Left renal pelvis (tissue), 4 donors: ENCODE data around the gene ZBTB20. TPM values are rescaled to one million over a fixed set of nuclear protein-coding genes. Genes with fewer than 3 reads are reported as not detected.

ENCODE experiments used
- DNase-seq, 4 donors: peaks; one replicate each; pipeline ENCODE4 v3.0.0-alpha.2; 2013; ENCODE audit warnings: low read depth in 4 of 4, low spot score in 3 of 4
- polyA plus RNA-seq, 4 donors: library from polyadenylated mRNA; unstranded; fragments of 120-200 nt; gene quantifications; one replicate each; pipeline ENCODE4 v1.2.1, GENCODE V29; 2013; ENCODE audit not compliant: insufficient read length in 4 of 4

ZBTB20 gene
- polyA plus RNA-seq, 4 donors, result 4.8 to 6.6 (median 5.4) TPM

DNA sequence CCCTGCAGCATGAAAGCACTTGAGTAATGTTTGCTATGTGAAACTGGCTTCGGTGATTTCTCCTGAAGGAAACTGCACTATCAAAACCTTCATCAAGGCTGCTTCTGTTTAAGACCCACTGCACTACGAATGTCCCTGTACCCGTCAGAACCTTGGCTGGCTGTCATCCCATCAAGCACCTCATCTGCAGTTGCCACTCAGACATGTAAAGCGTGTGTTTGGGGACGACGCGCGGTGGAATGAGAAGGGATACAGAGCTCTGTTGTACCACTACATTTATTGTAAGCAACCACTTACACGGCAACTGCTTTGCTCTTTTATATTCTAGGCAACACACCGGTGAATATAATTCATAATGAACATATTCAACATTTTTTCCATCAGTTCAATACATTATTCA, 705.7 kb downstream of the ZBTB20 start:
- no peak for DNase-seq

DNA sequence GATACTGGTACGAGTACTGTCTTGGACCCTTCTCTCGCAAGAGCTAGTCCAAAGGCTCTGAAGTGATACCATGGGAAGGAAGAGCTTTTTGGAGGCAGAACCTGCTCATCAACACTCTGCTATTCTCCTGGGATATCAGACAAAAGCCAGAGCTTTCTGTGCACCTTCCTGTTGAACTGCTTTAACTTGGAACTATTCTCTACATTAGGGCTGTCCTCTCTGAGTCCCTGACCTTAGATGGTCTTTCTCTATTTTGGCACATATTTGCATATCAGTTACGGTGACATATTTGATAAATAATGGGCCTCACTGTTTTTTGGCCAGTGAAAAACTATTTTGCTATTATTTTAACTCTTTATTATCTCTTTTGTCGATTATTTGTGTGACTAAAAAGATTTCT, 706.4 kb downstream of the ZBTB20 start:
- no peak for DNase-seq

DNA sequence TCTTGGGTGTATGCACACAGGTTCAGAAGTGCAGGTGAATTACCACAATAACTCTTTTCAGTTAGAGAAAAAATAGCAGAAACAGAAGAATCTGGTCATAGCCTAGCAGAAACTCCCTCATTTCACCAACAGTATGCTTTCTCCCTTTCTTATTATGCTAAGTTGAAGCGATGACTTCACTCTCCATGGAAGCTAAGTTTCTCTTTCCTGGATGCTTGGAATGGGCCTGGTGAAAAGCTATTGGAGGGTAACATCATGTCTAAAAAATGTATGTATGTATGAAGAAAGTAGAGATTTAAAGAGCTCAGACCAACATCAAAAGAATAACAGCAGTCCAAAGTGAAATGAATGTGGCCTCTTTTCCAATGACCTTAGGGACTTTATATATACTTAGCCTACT, 707.8 kb downstream of the ZBTB20 start:
- no peak for DNase-seq

- no peak for DNase-seq
These were observed 709.2 kb downstream of the ZBTB20 start for GRCh38 chr3:114437897-114438296.

DNA sequence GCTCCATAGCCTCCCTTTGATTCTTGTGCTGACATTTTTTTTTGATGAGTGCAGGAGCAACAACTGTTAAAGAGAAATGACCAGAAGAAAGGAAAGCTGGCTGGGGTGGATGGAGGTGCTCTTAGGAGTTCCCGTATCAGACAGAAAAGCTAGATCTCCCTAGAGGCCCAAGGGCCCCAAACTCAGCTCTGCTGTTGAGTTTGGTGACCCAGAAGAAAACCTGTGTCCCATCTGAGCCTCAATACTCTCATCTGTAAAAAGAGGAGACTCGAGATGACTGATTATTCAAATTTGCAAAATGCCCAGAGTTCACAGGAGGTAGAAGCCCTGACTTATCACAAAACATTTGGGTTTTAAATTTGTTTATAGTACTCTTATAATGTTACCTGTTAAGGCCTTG, 710.9 kb downstream of the ZBTB20 start:
- DNase-seq, result no peak

DNA sequence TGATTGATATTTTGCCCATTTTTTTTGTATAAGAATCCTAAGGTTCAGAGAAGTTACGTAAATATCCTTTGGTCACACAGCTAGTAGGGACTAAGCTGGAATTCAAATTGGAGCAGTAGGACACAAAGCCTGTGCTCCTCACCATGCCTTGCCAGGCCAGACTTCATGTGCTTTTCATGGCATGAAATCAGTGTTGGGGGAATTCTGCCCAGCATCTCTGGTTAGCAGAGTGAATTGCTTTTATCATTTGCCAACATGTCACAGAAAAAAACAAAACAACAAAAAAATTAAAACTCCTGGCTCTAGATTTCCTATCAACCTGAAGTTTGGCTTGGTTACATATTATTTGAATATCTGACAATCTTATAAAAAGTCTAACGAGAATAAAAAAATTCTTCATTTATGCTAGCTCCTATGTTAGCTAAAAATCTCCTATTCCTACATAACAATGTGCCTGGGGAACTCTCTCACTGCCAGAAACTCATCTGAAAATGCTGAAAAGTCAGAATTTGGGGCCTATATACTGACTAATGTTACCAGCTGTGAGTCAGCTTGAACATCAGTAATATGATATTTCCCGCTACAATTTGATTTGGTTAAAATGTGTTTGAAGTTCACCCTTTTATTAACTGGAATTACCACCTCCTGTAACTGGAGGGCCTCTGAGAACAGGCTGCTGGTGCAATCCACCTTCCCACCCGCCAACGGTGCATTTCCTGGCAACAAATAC, 711.5 kb downstream of the ZBTB20 start:
- no peak for DNase-seq

DNA sequence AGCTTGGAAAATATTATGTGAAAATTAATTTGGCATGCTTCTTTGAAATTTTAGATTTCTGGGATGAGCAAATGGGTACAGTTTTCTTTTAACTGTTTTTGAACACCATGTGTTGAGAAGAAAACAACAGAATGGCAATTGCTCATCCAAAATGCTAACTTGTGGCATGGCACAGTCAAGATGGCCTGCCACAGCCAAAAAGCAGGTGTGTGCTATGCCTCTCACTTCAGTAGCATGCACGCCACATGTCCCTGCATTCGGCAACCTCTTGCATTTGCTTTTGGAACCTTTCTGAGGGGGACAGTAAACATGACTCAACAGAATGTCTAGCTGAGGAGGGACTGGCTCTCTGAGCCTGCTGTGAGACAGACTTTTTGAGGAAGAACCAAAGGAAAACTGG, 714.8 kb downstream of the ZBTB20 start:
- DNase-seq, result no peak

DNA sequence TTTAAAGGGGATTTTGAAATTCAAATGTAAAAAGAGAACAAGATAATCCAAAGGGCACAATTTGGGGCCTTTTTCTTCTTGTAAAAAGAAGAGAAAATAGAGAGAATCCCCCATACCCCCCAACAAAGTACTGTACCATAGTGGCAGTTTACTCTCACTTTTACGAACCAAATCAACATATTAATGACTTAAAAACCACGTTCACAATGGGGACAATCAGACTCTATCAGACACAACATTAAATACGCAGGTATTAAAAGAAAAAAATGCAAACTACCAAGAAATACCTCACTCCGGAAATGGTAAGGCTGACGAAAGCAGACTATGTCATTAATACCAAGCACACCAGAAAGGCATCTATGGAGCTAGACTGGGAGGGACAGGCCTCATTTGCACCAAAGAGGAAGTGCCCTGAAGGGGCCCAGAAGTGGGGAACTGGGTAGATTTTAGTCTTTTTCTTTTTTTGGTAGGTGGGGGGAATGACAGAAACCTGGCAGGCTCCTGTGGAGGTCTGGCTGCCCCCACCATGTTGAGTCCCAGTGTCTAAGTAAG, 719.0 kb downstream of the ZBTB20 start:
- no peak for DNase-seq

GRCh38 chr3:114427285-114428043, 719.6 kb downstream of the ZBTB20 start:
- no peak for DNase-seq

DNA sequence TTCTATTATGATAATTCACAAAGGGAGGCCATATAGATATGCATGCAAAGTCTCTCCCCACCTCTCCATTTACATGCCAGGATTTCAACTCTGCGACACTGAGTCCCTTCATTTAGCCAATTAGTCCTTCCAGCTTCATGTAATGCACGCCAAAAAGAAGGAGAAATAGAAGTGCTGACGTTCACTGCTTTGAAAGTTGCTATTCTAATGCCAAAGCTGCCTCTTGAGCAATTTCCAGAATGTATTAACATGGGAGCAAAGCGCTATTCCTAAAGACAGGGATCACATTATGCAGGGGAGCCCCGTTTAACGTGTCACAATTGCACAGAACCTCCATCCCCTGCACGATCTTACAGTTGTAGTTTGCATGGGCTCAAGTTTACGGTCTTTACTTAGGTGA, 722.8 kb downstream of the ZBTB20 start:
- DNase-seq, result no peak

- DNase-seq, result no peak
These were observed 725.9 kb downstream of the ZBTB20 start for GRCh38 chr3:114421204-114421603.

DNA sequence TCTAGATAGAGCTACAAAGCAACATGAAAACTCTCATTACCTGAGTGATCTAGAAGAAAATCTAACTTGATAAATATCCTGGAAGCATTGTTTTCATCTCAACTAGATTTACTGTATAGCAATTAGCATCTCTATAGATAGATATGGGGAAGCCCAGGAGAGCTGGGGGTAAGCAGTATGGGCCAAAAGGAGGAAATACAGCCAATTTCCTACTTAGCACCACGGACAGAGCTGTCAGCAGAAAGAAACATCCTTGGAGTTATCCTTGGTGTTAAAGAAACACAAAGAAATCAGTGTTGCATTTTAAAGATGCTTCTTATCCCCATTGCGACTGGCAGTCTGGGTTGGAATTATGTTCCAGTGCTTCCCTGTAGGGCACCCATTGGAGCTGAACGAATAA, 727.0 kb downstream of the ZBTB20 start:
- no peak for DNase-seq

- DNase-seq, result no peak
These were observed 728.2 kb downstream of the ZBTB20 start for GRCh38 chr3:114418724-114419543.

DNA sequence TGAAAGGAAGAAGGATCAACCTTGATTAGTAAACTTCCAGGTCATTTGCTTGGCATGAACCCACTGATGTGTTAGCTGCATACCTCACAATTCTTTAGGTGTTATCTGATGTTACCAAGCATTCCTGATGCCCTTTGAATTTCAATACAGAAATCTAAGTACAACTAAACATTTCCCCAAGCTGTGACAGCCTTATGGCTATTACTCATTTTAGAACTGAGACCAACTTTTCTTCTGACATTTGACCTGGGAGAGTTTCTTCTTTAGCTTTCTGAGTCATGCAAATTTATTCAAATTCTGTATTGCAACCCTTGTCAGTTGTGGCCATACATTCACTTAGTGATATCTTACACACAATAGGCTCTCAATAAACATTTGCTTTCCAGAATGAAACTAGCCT, 729.0 kb downstream of the ZBTB20 start:
- DNase-seq, result no peak

DNA sequence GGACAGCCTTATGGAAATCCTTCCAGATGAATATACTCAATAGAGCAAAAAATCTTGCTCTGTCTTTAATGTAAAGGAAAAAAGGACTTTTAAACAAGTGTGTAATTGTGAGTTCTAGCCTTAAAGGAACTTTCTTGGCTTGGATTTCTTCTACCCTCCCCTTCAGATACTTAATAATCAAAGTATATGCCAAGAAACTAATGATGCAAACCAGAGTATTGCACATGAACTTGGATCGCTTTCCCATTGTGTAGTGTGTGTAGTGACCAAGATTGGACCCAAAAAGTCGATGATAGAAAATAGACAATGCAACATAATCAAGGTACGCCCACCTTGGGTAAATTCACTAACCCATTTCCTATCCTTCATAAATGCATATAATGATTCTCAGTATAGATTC, 729.4 kb downstream of the ZBTB20 start:
- DNase-seq, result no peak

- DNase-seq, result no peak
These were observed 729.8 kb downstream of the ZBTB20 start for GRCh38 chr3:114417265-114417664.

GRCh38 chr3:114411811-114412803, 735.0 kb downstream of the ZBTB20 start:
- DNase-seq, result no peak

DNA sequence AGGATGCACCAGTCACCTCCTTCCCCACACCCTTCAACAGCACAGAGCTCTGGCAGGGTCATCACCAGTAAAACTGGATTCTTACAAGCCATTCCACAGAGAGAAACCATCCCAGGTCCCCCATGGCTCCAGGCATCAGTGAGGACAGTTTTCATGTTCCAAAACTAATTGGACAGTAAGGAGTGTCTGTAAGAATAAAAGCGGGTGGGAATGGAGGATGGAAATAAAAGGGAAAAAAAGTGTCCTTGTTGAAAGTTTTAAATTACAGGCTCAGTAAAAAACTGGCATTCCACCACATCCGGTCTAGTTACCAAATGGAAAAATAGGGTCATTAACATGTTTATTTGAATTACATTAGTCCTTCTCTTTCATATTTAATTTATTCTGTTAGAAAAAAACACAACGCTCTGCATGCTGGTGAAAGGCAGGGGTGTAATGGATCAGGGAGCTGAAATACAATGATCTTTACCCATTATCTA, 735.9 kb downstream of the ZBTB20 start:
- DNase-seq, result no peak

- DNase-seq, result no peak
These were observed 738.1 kb downstream of the ZBTB20 start for GRCh38 chr3:114408736-114409670.
